Measurements from ENCODE around the gene BPIFB2.

BPIFB2 gene

DNA sequence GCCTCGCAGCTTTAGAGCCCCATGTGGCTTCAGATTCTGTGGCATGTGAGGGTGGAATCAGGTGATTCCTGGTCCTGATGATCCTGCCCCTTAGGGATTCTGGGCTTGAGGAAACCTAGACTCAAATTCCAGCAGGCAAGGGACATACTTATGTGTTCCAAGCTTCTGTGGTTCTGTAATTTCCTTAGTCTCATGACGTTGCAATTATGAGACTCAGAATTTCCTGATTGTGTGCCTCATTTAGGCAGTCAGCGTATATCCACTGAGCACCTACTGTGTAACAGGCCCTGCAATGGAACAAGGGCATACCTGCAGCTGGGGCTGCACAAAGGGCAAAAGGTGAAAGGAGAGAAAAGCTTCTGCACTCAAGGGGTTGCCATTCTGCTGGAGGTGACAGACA is 60.3 kb downstream of the BPIFB2 start:
- DNase-seq (ENCODE audit: low read depth in 2 of 2, low spot score in 1 of 2): no peak

DNA sequence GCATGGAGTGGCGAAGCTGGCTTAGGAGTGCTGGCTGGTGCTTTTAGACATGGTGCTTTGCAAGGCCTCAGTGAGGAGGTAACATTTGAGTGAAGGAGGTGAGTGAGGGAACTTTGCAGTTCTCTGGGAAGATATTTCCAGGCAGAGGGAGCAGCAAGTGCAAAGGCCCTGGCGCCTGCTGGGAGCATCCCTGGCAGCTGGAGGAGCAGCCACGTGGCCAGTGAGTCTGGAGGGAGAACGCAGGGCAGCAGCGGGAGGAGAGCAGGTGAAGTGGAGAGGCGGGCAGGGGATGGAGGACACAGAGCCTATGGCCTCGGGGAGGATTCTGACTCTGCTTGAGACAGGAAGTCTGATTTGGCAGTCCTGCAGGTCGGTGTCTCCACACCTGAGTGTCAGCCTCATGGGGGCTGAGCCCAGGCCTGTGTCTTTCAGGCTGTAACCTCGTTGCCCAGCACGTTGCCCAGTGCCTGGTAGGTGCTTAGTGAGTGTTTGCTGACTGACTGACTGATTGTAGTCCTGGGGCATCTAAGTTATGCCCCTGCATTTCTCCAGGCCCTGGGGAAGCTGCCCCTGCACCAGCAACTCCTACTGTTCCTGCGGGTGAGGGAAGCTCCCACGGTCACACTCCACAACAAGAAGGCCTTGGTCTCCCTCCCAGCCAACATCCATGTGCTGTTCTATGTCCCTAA is 60.9 kb downstream of the BPIFB2 start:
- no peak for DNase-seq (ENCODE audit: low read depth in 2 of 2, low spot score in 1 of 2)

DNA sequence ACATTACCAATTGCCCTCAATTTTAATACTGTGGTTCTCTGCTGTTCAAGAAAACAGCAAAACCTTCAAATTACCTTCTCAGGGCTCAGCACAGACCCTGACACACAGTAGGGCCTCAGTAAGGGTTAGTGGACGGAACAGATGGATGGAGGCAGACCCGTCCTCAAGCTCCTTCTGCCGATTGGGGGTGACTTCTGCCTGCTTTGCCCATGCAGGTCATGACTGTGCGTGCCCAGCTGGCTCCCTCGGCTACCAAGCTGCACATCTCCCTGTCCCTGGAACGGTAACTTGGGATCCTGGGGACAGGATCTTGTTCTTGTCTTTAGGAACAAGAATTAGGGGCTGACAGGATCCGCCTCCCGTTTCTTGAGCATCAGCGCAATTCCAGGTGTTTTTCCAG is 62.2 kb downstream of the BPIFB2 start:
- DNase-seq (ENCODE audit: low read depth in 2 of 2, low spot score in 1 of 2): no peak

DNA sequence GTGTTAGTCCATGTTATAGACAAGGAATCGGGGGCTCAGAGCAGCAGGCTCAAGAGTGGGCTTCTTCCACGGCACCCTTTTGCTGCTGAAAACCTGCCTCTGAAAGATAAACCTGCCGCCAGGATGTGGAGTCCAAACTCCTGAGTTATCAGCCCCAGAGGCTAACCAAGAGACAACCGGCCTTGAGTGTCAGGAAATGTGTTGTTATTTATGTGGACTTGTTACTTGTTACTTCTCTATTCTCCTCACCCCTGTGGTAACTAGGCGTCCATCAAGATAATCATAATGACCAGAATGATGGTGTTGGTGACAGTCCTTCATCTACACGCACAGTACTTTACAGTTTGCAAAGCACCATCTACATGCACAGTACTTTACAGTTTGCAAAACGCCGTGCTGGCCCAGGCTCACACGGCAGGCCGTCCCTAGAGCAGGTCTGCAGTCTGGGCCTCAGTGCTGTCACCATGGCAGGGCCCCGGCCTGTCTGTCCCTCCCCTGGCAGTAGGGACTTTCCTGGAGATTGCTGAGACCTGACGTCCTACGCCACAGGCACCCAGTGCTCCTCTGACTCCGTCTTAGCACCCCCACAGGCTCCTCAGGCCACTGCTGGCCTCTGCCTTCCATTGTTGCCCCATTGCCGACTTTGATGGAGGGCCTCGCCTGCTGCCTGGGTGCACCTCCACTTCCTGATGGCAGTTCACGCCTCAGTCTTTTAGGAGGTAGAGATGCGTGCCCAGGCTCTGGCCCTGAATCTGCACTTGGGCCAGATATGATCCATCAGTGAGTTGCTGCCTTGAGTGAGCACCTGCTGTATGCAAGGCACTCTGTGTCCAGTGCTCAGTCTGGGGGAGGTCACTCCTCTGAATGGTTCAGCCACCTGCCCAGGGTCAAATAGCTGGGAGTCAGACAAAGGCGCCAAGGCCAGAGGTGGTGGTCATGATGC is 62.9 kb downstream of the BPIFB2 start:
- DNase-seq (ENCODE audit: low read depth in 2 of 2, low spot score in 1 of 2): no peak

DNA sequence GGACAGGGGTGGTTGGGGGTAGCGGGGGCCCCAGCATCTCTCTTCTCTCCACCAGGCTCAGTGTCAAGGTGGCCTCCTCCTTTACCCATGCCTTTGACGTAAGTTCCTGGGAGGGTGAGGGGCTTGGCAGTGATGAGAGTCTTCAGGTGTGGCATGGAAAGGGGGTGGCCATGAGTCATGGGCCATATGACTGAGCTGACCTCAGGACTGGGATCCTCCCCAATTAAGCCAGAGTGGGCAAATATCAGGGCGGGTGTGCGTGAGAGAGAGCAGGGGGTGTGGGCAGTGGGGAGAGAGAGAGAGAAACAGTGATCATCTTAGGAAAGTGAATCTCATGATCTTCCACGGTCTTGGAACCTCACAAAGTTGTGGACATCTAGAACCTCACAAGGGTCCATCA is 63.7 kb downstream of the BPIFB2 start:
- DNase-seq (ENCODE audit: low read depth in 2 of 2, low spot score in 1 of 2): no peak

DNA sequence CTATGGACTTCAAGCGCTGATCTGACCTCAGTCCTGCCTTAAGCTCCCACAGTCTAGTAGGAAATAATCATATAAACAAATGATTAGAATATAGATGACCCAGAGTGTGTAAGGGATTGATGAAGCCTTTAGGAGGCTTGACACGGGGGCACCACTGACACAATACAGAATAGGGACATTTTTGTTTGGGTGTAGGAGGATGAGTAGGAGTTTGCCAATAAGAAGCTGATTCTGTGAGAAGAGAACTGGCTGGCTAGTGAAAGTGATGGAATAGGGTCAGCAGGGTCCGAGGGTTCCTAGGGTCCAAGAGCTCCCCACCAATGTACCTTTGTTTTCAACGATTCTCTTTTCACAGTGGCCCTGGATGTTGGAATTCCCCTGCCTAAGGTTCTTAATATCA is 64.9 kb downstream of the BPIFB2 start:
- no peak for DNase-seq (ENCODE audit: low read depth in 2 of 2, low spot score in 1 of 2)

DNA sequence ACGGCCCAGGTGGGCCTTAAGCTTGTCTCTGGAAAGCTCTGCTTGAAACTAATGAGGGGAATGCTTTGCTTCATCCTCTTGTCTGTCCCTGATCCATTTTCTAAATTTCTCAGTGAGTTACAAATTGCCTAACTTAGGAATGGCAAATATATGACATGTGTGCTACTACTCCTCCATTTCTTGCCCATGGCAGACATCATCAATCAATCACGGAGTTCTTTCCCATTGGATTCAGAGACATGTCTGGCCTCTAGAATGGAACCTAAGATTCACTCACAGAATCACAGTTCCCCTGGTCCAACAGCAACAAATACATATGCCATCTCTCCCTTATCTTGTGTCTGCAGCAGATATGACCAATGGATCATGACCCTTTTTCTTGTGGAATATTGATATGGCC is 65.3 kb downstream of the BPIFB2 start:
- DNase-seq (ENCODE audit: low read depth in 2 of 2, low spot score in 1 of 2): no peak

Data from stimulated activated CD8-positive, alpha-beta memory T cell treated with anti-CD3 and anti-CD28 coated beads, Interleukin-4, amount 100 ng/mL, for 1 hour (primary cell).